Ectodermal cell (in vitro differentiated cells): ENCODE results near the gene PGS1.

ENCODE experiments used
- H3K27ac ChIP-seq: 2 replicates; pipeline ENCODE4 v1.7.0; 2013; ENCODE audit warnings: mild to moderate bottlenecking, low read depth, low read length; ENCODE audit not compliant: insufficient read depth, poor library complexity, severe bottlenecking
- H3K27me3 ChIP-seq: 2 replicates; pipeline ENCODE4 v1.7.0; 2013; ENCODE audit warnings: mild to moderate bottlenecking, low read length; ENCODE audit not compliant: insufficient read depth, control insufficient read depth, poor library complexity, severe bottlenecking
- H3K36me3 ChIP-seq: one replicate; pipeline ENCODE4 v1.7.0; 2013; ENCODE audit warnings: low read length; ENCODE audit not compliant: control insufficient read depth, insufficient read depth
- H3K4me1 ChIP-seq: one replicate; pipeline ENCODE4 v1.7.0; 2013; ENCODE audit warnings: low read length; ENCODE audit not compliant: control insufficient read depth, insufficient read depth
- H3K4me3 ChIP-seq: 2 replicates; pipeline ENCODE4 v1.7.0; 2013; ENCODE audit warnings: low read depth, low read length, control low read depth; ENCODE audit not compliant: insufficient read depth
- H3K9me3 ChIP-seq: 2 replicates; pipeline ENCODE4 v1.7.0; 2013; ENCODE audit warnings: mild to moderate bottlenecking, low read length, moderate library complexity; ENCODE audit not compliant: control insufficient read depth
- WGBS, 2 experiments: methylation state at CpG; one replicate each; pipeline ENCODE4 v1.1.7; 2013; ENCODE audit warnings: missing lambda C conversion rate in 2 of 2; 5-methylcytosine and 5-hydroxymethylcytosine counted together

The PGS1 gene

GRCh38 chr17:78396441-78397337 is 18.2 kb downstream of the PGS1 start:
- 95 to 97% methylated on average over 14 of the region's 14 CpGs for WGBS, 2 experiments
- H3K27me3 ChIP-seq: no peaks in the 10 kb centered on the region
- no peak overlapping the region for H3K4me3 ChIP-seq
- H3K36me3 ChIP-seq: peaks cover 41% of the 10 kb centered on the region
- no peak overlapping the region for H3K27ac ChIP-seq
- H3K4me1 ChIP-seq: no peaks in the 10 kb centered on the region
- no peaks in the 10 kb centered on the region for H3K9me3 ChIP-seq

- no peak overlapping the region for H3K4me3 ChIP-seq
- 73 to 75% methylated on average over 13 of the region's 13 CpGs for WGBS, 2 experiments
- no peaks in the 10 kb centered on the region for H3K27me3 ChIP-seq
- no peak overlapping the region for H3K27ac ChIP-seq
- no peaks in the 10 kb centered on the region for H3K4me1 ChIP-seq
- H3K9me3 ChIP-seq: no peaks in the 10 kb centered on the region
- H3K36me3 ChIP-seq: peaks cover 46% of the 10 kb centered on the region
Measured at GRCh38 chr17:78397681-78398101, 19.2 kb downstream of the PGS1 start.

DNA sequence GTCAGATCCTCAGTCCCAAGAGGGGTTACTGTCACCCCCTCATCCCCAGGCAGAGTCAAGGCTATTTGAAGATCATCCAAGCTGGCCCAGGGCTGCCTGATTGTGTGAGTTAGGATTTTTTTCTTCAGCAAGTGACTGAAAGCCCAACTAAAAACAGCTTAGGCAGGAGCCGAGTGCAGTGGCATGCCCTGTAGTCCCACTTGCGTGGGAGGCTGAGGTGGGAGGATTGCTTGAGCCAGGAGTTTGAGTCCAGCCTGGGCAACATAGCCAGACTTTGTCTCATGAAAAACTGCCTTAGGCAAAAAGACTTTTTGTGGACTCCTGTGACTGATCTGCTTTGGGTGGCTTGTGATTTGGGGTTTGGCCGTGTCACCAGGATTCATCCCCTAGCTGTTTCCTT is 19.9 kb downstream of the PGS1 start:
- Histone ChIP-seq H3K4me3 (no peak overlapping the region), H3K27ac (no peak overlapping the region), H3K27me3 (no peaks in the 10 kb centered on the region), H3K4me1 (no peaks in the 10 kb centered on the region), H3K36me3 (peaks cover 53% of the 10 kb centered on the region), H3K9me3 (no peaks in the 10 kb centered on the region)
- WGBS, 2 experiments: 94 to 97% methylated on average over 3 of the region's 3 CpGs

DNA sequence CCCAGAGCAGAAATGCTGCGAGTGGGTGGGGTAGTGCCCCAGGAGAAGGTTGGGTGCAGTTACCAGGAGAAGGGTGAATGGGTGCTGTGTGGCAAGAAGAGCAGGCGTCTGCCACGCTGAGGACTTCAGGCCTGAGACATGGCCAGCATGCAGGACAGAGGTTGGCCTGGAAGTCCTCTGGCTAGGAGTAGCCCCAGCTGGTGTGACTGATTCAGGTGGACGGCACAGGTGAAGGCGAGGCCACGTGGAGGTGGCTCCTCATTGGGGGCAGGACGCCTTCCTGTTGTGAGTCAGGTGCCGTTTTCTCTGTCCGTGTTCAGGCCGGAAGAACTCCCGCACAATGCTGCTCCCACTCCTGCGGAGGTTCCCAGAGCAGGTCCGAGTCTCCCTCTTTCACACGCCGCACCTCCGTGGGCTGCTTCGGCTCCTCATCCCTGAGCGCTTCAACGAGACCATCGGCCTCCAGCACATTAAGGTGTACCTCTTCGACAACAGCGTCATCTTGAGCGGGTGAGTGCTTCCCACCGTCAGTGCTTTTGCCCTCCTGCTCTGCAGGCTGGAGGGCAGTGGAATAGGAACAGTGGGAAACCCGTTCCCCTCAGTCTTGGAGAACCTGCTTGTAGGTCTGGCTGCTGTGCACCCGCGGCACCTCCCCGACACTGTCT is 20.7 kb downstream of the PGS1 start:
- Histone ChIP-seq H3K27ac (no peak overlapping the region), H3K36me3 (peaks cover 60% of the 10 kb centered on the region), H3K27me3 (no peaks in the 10 kb centered on the region), H3K4me1 (no peaks in the 10 kb centered on the region), H3K4me3 (no peak overlapping the region), H3K9me3 (no peaks in the 10 kb centered on the region)
- WGBS, 2 experiments: 86 to 87% methylated on average over 28 of the region's 28 CpGs

- no peaks in the 10 kb centered on the region for H3K27me3 ChIP-seq
- H3K4me1 ChIP-seq: no peaks in the 10 kb centered on the region
- no peak overlapping the region for H3K4me3 ChIP-seq
- H3K9me3 ChIP-seq: no peaks in the 10 kb centered on the region
- peaks cover 65% of the 10 kb centered on the region for H3K36me3 ChIP-seq
- H3K27ac ChIP-seq: no peak overlapping the region
- WGBS, 2 experiments: 76 to 82% methylated on average over 6 of the region's 6 CpGs
Measured at GRCh38 chr17:78399693-78400144, 21.3 kb downstream of the PGS1 start.

- Histone ChIP-seq H3K27ac (no peak overlapping the region), H3K4me1 (no peaks in the 10 kb centered on the region), H3K36me3 (peaks cover 65% of the 10 kb centered on the region), H3K27me3 (no peaks in the 10 kb centered on the region), H3K4me3 (no peak overlapping the region), H3K9me3 (no peaks in the 10 kb centered on the region)
- WGBS, 2 experiments: 89 to 91% methylated on average over 17 of the region's 17 CpGs
Measured at GRCh38 chr17:78400581-78401240, 22.3 kb downstream of the PGS1 start.

- Histone ChIP-seq H3K4me1 (no peaks in the 10 kb centered on the region), H3K27me3 (no peaks in the 10 kb centered on the region), H3K9me3 (no peaks in the 10 kb centered on the region), H3K4me3 (no peak overlapping the region), H3K36me3 (peaks cover 59% of the 10 kb centered on the region), H3K27ac (no peak overlapping the region)
- 74% methylated on average over 6 of the region's 6 CpGs for WGBS, 2 experiments
Measured at GRCh38 chr17:78401246-78401645, 22.8 kb downstream of the PGS1 start.

DNA sequence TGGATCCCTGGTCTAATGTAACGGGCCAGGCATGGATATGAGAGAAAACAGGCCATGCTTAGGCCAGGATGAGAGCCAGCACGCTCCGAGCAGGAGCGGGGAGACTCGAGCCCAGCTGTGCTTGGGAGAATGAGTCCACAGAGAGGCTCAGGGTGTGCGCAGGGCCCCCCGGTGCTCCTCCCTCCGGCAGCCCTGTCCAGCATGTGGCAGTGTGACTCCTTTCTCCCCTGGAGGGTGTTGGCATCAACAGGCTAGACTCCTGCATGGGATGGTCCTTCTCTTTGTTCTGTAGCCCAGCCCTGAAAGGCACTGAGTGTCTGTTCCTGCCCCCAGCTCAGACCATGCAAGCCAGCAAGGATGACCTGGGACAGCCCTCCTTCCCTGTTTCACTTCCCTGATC is 23.4 kb downstream of the PGS1 start:
- Histone ChIP-seq H3K27ac (no peak overlapping the region), H3K4me1 (no peaks in the 10 kb centered on the region), H3K27me3 (no peaks in the 10 kb centered on the region), H3K9me3 (no peaks in the 10 kb centered on the region), H3K4me3 (no peak overlapping the region), H3K36me3 (peaks cover 59% of the 10 kb centered on the region)
- WGBS, 2 experiments: 60% methylated on average over 8 of the region's 8 CpGs

DNA sequence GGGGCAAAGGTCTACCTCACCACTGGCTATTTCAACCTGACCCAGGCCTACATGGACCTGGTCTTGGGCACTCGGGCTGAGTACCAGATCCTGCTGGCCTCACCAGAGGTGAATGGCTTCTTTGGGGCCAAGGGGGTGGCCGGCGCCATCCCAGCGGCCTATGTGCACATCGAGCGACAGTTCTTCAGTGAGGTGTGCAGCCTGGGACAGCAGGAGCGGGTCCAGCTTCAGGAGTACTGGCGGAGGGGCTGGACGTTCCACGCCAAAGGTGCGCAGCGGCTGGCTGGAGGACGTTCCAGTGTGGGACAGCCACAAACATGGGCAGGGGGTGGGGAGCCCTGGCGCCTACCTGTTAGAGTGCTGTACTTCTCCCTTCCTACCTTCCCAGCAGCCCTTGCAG is 25.4 kb downstream of the PGS1 start:
- no peaks in the 10 kb centered on the region for H3K9me3 ChIP-seq
- H3K27ac ChIP-seq: no peak overlapping the region
- no peaks in the 10 kb centered on the region for H3K4me1 ChIP-seq
- 93 to 97% methylated on average over 14 of the region's 14 CpGs for WGBS, 2 experiments
- no peaks in the 10 kb centered on the region for H3K27me3 ChIP-seq
- H3K4me3 ChIP-seq: no peak overlapping the region
- H3K36me3 ChIP-seq: peaks cover 50% of the 10 kb centered on the region

- no peaks in the 10 kb centered on the region for H3K27me3 ChIP-seq
- WGBS, 2 experiments: 96 to 97% methylated on average over 6 of the region's 6 CpGs
- no peak overlapping the region for H3K27ac ChIP-seq
- H3K4me3 ChIP-seq: no peak overlapping the region
- no peaks in the 10 kb centered on the region for H3K4me1 ChIP-seq
- H3K36me3 ChIP-seq: peaks cover 27% of the 10 kb centered on the region
- H3K9me3 ChIP-seq: no peaks in the 10 kb centered on the region
Measured at GRCh38 chr17:78406396-78406795, 27.9 kb downstream of the PGS1 start.
